Measurements from ENCODE around the gene RRP7A.

DNA sequence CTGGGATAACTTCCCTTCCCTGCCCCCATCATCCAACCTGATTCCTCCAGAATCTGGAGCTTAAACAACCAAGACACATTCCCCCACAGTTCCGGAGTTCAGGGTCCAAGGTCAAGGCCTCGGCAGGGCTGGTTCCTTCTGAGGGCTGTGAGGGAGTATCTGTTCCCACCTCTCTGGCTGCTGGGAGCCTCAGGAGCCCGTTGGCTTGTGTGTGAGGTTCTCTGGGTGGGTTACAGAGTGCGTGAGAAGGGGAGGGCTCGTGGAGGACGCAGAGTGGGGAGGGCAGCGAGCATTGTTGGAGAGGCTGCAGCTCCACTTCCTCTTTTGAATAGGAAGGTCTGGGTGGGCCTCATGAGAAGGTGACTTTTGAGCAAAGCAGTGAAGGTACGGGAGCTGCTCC lies 42.7 kb upstream of the RRP7A start:
- no peak for TF ChIP-seq CTCF (IDR thresholded peaks at IDR 0.05; ENCODE audit: low read depth, low read length, missing input control)
- no peak for TF ChIP-seq REST (IDR thresholded peaks at IDR 0.05)
- TF ChIP-seq TAF1 (conservative IDR thresholded peaks at IDR 0.05): no peak
- TF ChIP-seq, protein P1, sequence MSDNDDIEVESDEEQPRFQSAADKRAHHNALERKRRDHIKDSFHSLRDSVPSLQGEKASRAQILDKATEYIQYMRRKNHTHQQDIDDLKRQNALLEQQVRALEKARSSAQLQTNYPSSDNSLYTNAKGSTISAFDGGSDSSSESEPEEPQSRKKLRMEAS (IDR thresholded peaks at IDR 0.05): no peak
